Activated T-helper 2 cell treated with anti-CD3 and anti-CD28 coated beads, Interferon-gamma antibody, Interleukin-2, Interleukin-4, amounts not matched to agents 10 μg/mL and 5 μg/mL and 100 μg/mL, durations not matched to agents 14 hours and 24 hours and 36 hours (primary cell): Measurements from ENCODE around the gene HSPB6. TPM values are rescaled to one million over a fixed set of nuclear protein-coding genes. Genes with fewer than 3 reads are reported as not detected.

ENCODE experiments used
- DNase-seq: peaks from one replicate; pipeline ENCODE4 v3.0.0; 2021; ENCODE audit warnings: low spot score
- H3K27ac Mint-ChIP-seq: one replicate; pipeline ENCODE4 v1.8.0; 2021; ENCODE audit warnings: mixed read lengths
- H3K27me3 Mint-ChIP-seq: one replicate; pipeline ENCODE4 v1.8.0; 2021; ENCODE audit warnings: low read depth, mixed read lengths
- H3K36me3 Mint-ChIP-seq: one replicate; pipeline ENCODE4 v1.8.0; 2021; ENCODE audit warnings: low read depth, mixed read lengths
- H3K4me1 Mint-ChIP-seq: one replicate; pipeline ENCODE4 v1.8.0; 2021; ENCODE audit warnings: low read depth, mixed read lengths
- H3K4me3 Mint-ChIP-seq: one replicate; pipeline ENCODE4 v1.8.0; 2021; ENCODE audit warnings: low read depth, mild to moderate bottlenecking, moderate library complexity, mixed read lengths
- H3K9me3 Mint-ChIP-seq: one replicate; pipeline ENCODE4 v1.8.0; 2021; ENCODE audit warnings: mixed read lengths
- intact Hi-C: fragments of 100-400 bp; cut with micrococcal nuclease; formaldehyde crosslinking; loops from one replicate; pipeline ENCODE4 v1.15.1; 2023
- total RNA-seq: library from RNA; stranded (reverse); gene quantifications from 2 replicates; pipeline ENCODE4 v1.2.3, GENCODE V29; 2022

Gene HSPB6
- total RNA-seq, 1 donor from 2014 or later: 0.14 TPM

- no peaks in the 10 kb centered on the region for H3K27me3 Mint-ChIP-seq
- intact Hi-C loops: no loop called here
- no peak for DNase-seq
- no peak overlapping the region for H3K4me3 Mint-ChIP-seq
- H3K27ac Mint-ChIP-seq: no peak overlapping the region
- no peaks in the 10 kb centered on the region for H3K9me3 Mint-ChIP-seq
- H3K36me3 Mint-ChIP-seq: peaks cover 77% of the 10 kb centered on the region
- peaks cover 5% of the 10 kb centered on the region for H3K4me1 Mint-ChIP-seq
Observed at GRCh38 chr19:35734889-35735288, 21.9 kb downstream of the HSPB6 start.

- Mint-ChIP-seq H3K9me3 (no peaks in the 10 kb centered on the region), H3K27ac (no peak overlapping the region), H3K36me3 (peaks cover 81% of the 10 kb centered on the region), H3K4me1 (peaks cover 5% of the 10 kb centered on the region), H3K27me3 (no peaks in the 10 kb centered on the region), H3K4me3 (no peak overlapping the region)
- intact Hi-C loops: no loop called here
- DNase-seq: no peak
Observed at GRCh38 chr19:35734273-35734672, 22.6 kb downstream of the HSPB6 start.

GRCh38 chr19:35733180-35734125 is 23.4 kb downstream of the HSPB6 start:
- Mint-ChIP-seq H3K36me3 (peaks cover 81% of the 10 kb centered on the region), H3K4me3 (no peak overlapping the region)

GRCh38 chr19:35732540-35733179 is 24.2 kb downstream of the HSPB6 start:
- intact Hi-C loops: no loop called here
- Mint-ChIP-seq H3K36me3 (peaks cover 81% of the 10 kb centered on the region), H3K27me3 (no peaks in the 10 kb centered on the region), H3K4me1 (peaks cover 5% of the 10 kb centered on the region), H3K9me3 (no peaks in the 10 kb centered on the region), H3K27ac (no peak overlapping the region), H3K4me3 (no peak overlapping the region)
- DNase-seq: no peak

More at GRCh38 chr19:35733180-35734125, 23.4 kb downstream of the HSPB6 start:
- intact Hi-C loops: no loop called here
- Mint-ChIP-seq H3K27ac (no peak overlapping the region), H3K27me3 (no peaks in the 10 kb centered on the region), H3K9me3 (no peaks in the 10 kb centered on the region), H3K4me1 (peaks cover 5% of the 10 kb centered on the region)
- no peak for DNase-seq

GRCh38 chr19:35731779-35732405 is 24.9 kb downstream of the HSPB6 start:
- intact Hi-C loops: no loop called here
- no peak for DNase-seq
- Mint-ChIP-seq H3K36me3 (peaks cover 78% of the 10 kb centered on the region), H3K9me3 (no peaks in the 10 kb centered on the region), H3K4me3 (no peak overlapping the region), H3K27me3 (no peaks in the 10 kb centered on the region), H3K4me1 (peaks cover 3% of the 10 kb centered on the region), H3K27ac (no peak overlapping the region)

GRCh38 chr19:35731353-35731752 is 25.5 kb downstream of the HSPB6 start:
- Mint-ChIP-seq H3K36me3 (peaks cover 78% of the 10 kb centered on the region), H3K9me3 (no peaks in the 10 kb centered on the region), H3K27me3 (no peaks in the 10 kb centered on the region), H3K4me3 (no peak overlapping the region), H3K4me1 (peaks cover under 1% of the 10 kb centered on the region), H3K27ac (no peak overlapping the region)
- no peak for DNase-seq
- intact Hi-C loops: no loop called here

GRCh38 chr19:35730326-35730725 is 26.5 kb downstream of the HSPB6 start:
- peaks cover 80% of the 10 kb centered on the region for H3K36me3 Mint-ChIP-seq
- H3K4me3 Mint-ChIP-seq: no peak overlapping the region
- H3K4me1 Mint-ChIP-seq: no peaks in the 10 kb centered on the region
- no peak overlapping the region for H3K27ac Mint-ChIP-seq
- intact Hi-C loops: no loop called here
- no peaks in the 10 kb centered on the region for H3K27me3 Mint-ChIP-seq
- H3K9me3 Mint-ChIP-seq: no peaks in the 10 kb centered on the region
- no peak for DNase-seq

- no peak for DNase-seq
- intact Hi-C loops: no loop called here
- no peaks in the 10 kb centered on the region for H3K27me3 Mint-ChIP-seq
- H3K9me3 Mint-ChIP-seq: no peaks in the 10 kb centered on the region
- no peak overlapping the region for H3K27ac Mint-ChIP-seq
- no peak overlapping the region for H3K4me3 Mint-ChIP-seq
- H3K36me3 Mint-ChIP-seq: peaks cover 81% of the 10 kb centered on the region
- no peaks in the 10 kb centered on the region for H3K4me1 Mint-ChIP-seq
Observed at GRCh38 chr19:35729763-35730162, 27.1 kb downstream of the HSPB6 start.

- Mint-ChIP-seq H3K27ac (no peak overlapping the region), H3K36me3 (peaks cover 79% of the 10 kb centered on the region), H3K9me3 (no peaks in the 10 kb centered on the region), H3K4me1 (no peaks in the 10 kb centered on the region), H3K27me3 (no peaks in the 10 kb centered on the region), H3K4me3 (no peak overlapping the region)
- intact Hi-C loops: no loop called here
- no peak for DNase-seq
Observed at GRCh38 chr19:35729021-35729420, 27.8 kb downstream of the HSPB6 start.

GRCh38 chr19:35727956-35728706 is 28.7 kb downstream of the HSPB6 start:
- intact Hi-C loops: no loop called here
- H3K4me3 Mint-ChIP-seq: no peak overlapping the region
- no peak overlapping the region for H3K27ac Mint-ChIP-seq

GRCh38 chr19:35727053-35727955 is 29.5 kb downstream of the HSPB6 start:
- Mint-ChIP-seq H3K27ac (no peak overlapping the region), H3K4me1 (no peaks in the 10 kb centered on the region), H3K9me3 (no peaks in the 10 kb centered on the region), H3K27me3 (no peaks in the 10 kb centered on the region), H3K4me3 (no peak overlapping the region), H3K36me3 (peaks cover 87% of the 10 kb centered on the region)
- no peak for DNase-seq
- intact Hi-C loops: no loop called here

More at GRCh38 chr19:35727956-35728706, 28.7 kb downstream of the HSPB6 start:
- H3K9me3 Mint-ChIP-seq: no peaks in the 10 kb centered on the region
- no peak for DNase-seq
- H3K4me1 Mint-ChIP-seq: no peaks in the 10 kb centered on the region
- peaks cover 79% of the 10 kb centered on the region for H3K36me3 Mint-ChIP-seq
- no peaks in the 10 kb centered on the region for H3K27me3 Mint-ChIP-seq
